Pancreas (tissue), 10 donors: ENCODE results near the gene C19orf44. TPM values are rescaled to one million over a fixed set of nuclear protein-coding genes. Genes with fewer than 3 reads are reported as not detected.
"Not testable (repeated sequence)": the region's sequence is repeated elsewhere in the genome, so short reads cannot be mapped to it uniquely, and the experiment has no call there.

ENCODE experiments used
- ATAC-seq, 4 donors: fragments of 200-7000 bp; cut with Tn5 transposase; one replicate each; pipeline versions ENCODE4 v1.8.0 to v1.9.1; 2020; ENCODE audit warnings: mild to moderate bottlenecking in 4 of 4, moderate library complexity in 4 of 4
- DNase-seq, 6 donors: peaks; one replicate each; pipeline ENCODE4 v3.0.0-alpha.2; 2020
- FAIRE-seq: peaks from 2 replicates; lab custom pipeline; 2012; peaks lifted over from hg19 to GRCh38; lab: Jason Lieb, UNC
- H3K27ac ChIP-seq, 4 donors: fragments of 200-600 bp; sonication (generic); 1 replicate in 3 of 4; 2 replicates in 1 of 4; pipeline versions ENCODE4 v1.5.0 to v1.8.0; 2020
- H3K27me3 ChIP-seq, 4 donors: fragments of 200-600 bp; one replicate each; pipeline ENCODE4 v1.8.0; 2021
- H3K36me3 ChIP-seq, 3 donors: fragments of 200-600 bp; sonication (generic) in 1 of 3; one replicate each; pipeline versions ENCODE4 v1.5.0 to v1.8.0; 2020 to 2021
- H3K4me1 ChIP-seq, 3 donors: fragments of 200-600 bp; one replicate each; pipeline ENCODE4 v1.8.0; 2021
- H3K4me3 ChIP-seq, 4 donors: fragments of 200-600 bp; sonication (generic) in 2 of 4; one replicate each; pipeline versions ENCODE4 v1.5.0 to v1.8.0; 2020 to 2021
- H3K9me3 ChIP-seq, 4 donors: fragments of 200-600 bp; one replicate each; pipeline ENCODE4 v1.8.0; 2021
- CTCF ChIP-seq, 4 donors: fragments of 200-600 bp; sonication (generic) in 3 of 4; IDR thresholded peaks; one replicate each; pipeline versions ENCODE4 v1.5.0 to v1.8.0; 2021; ENCODE audit warnings: antibody characterized with exemption in 4 of 4
- WGBS, 2 donors: extraction: QIAGEN DNeasy Blood & Tissue Kit; methylation state at CpG; one replicate each; pipeline ENCODE4 v1.1.7; 2013; 5-methylcytosine and 5-hydroxymethylcytosine counted together
- intact Hi-C, 3 donors: fragments of 100-400 bp; cut with DNase I; formaldehyde crosslinking; loops; one replicate each; pipeline versions ENCODE4 v1.11.1 to v1.14.2; 2022
- polyA plus RNA-seq, 2 donors: library from polyadenylated mRNA; stranded (reverse); fragments of 200-250 nt; gene quantifications; one replicate each; pipeline ENCODE4 v1.2.3, GENCODE V29; 2013
- total RNA-seq, 6 donors: library from RNA; stranded (reverse); fragmentation: NEBNext Ultra II Directional in 4 of 6; extraction: Animal tissue kit (Norgen Biotek cat#: 25700) in 4 of 6; gene quantifications; one replicate each; pipeline versions ENCODE4 v1.2.1 to v1.2.4, GENCODE V29; 2021 to 2023
- donor health status: healthy with polysubstance abuse.
- donor health status: DM: no; HTN: no; CAD: no; lungs with moderate emphysema.
- donor health status: DM: no; HTN: no; CAD: no.
- donor health status: control.
- donor health status: control.
- donor health status: Bipolar disorder and iron deficiency.
- donor health status: DM: yes; HTN: yes; CAD: no.
- donor health status: DM: no; HTN: no; CAD: no.
- donor health status: DM: no; HTN: no; CAD: no.
- donor health status: DM: yes; HTN: yes; CAD: no.

The C19orf44 gene
- total and polyA plus RNA-seq, 8 donors, result 1.9 to 7.4 (median 3.6) TPM

- intact Hi-C loops, result no loop called here
- Histone ChIP-seq H3K36me3 (no peaks in the 10 kb centered on the region), H3K27me3 (no peaks in the 10 kb centered on the region), H3K4me3 (peak overlapping the region; percentile 86 to 99 (median 92)), H3K27ac (peak overlapping the region; percentile 80 to 91 (median 84)), H3K4me1 (peaks cover 18 to 25% (median 19%) of the 10 kb centered on the region in 3 donors), H3K9me3 (no peaks in the 10 kb centered on the region)
- 1% methylated on average over 29 of the region's 29 CpGs for WGBS, 2 donors
- no peak for TF ChIP-seq CTCF (IDR thresholded peaks at IDR 0.05)
- ATAC-seq (no peak), DNase-seq (no peak), FAIRE-seq (no peak)
Measured at GRCh38 chr19:16541526-16542044, 45.4 kb downstream of the C19orf44 start.

- FAIRE-seq, result no peak
- no peaks in the 10 kb centered on the region for H3K9me3 ChIP-seq
Measured at GRCh38 chr19:16542045-16542909, 46.1 kb downstream of the C19orf44 start, which contains the start of gene CHERP. Gene CHERP (minus strand): TSS chr19:16542437. CDS start chr19:16542378, 59 bp downstream.

GRCh38 chr19:16542910-16543472, 46.8 kb downstream of the C19orf44 start:
- TF ChIP-seq CTCF (IDR thresholded peaks at IDR 0.05), result no peak
- H3K9me3 ChIP-seq, result no peaks in the 10 kb centered on the region
- intact Hi-C loops, result no loop called here
- DNase-seq, result no peak
- peaks cover 18 to 25% (median 19%) of the 10 kb centered on the region in 3 donors for H3K4me1 ChIP-seq
- peak overlapping the region; percentile 80 to 91 (median 84) for H3K27ac ChIP-seq
- no peaks in the 10 kb centered on the region for H3K27me3 ChIP-seq
- ATAC-seq, result peak in 1 of 4 donors; percentile 1
- H3K4me3 ChIP-seq, result peak overlapping the region; percentile 86 to 99 (median 92)
- WGBS, 2 donors, result 2 to 3% methylated on average over 15 of the region's 15 CpGs
- no peaks in the 10 kb centered on the region for H3K36me3 ChIP-seq
- FAIRE-seq, result no peak

More at GRCh38 chr19:16542045-16542909, 46.1 kb downstream of the C19orf44 start, which contains the start of gene CHERP:
- Histone ChIP-seq H3K4me1 (peaks cover 18 to 25% (median 19%) of the 10 kb centered on the region in 3 donors), H3K4me3 (peak within 1 kb of the TSS; percentile 86 to 99 (median 92)), H3K27ac (peak within 1 kb of the TSS; percentile 80 to 91 (median 84)), H3K27me3 (no peaks in the 10 kb centered on the region), H3K36me3 (no peaks in the 10 kb centered on the region)
- no peak for TF ChIP-seq CTCF (IDR thresholded peaks at IDR 0.05)
- ATAC-seq (peak; percentile 97 to 99 (median 98)), DNase-seq (peak; percentile 91 to 97 (median 93))
- 0% methylated on average over 88 to 108 of the region's 108 CpGs for WGBS, 2 donors
- intact Hi-C loops, result no loop called here

GRCh38 chr19:16543734-16544133, 47.5 kb downstream of the C19orf44 start:
- H3K27me3 ChIP-seq, intact Hi-C loops, H3K36me3 ChIP-seq, H3K9me3 ChIP-seq, H3K27ac ChIP-seq, ATAC-seq, FAIRE-seq, DNase-seq: not testable (repeated sequence)
- Histone ChIP-seq H3K4me1 (peaks cover 18 to 25% (median 19%) of the 10 kb centered on the region in 3 donors), H3K4me3 (peak overlapping the region in 1 of 4 donors; percentile 86)
- WGBS, 2 donors, result 79 to 82% methylated on average over 6 of the region's 6 CpGs
